Raji (cell line): ENCODE measurements around the gene IRAK2.

Experiments used
- POLR2A ChIP-seq: IDR thresholded peaks from 2 replicates; pipeline ENCODE4 v1.6.1; 2011; ENCODE audit warnings: low read depth, low read length, control low read depth; ENCODE audit not compliant: insufficient read depth

The IRAK2 gene

DNA sequence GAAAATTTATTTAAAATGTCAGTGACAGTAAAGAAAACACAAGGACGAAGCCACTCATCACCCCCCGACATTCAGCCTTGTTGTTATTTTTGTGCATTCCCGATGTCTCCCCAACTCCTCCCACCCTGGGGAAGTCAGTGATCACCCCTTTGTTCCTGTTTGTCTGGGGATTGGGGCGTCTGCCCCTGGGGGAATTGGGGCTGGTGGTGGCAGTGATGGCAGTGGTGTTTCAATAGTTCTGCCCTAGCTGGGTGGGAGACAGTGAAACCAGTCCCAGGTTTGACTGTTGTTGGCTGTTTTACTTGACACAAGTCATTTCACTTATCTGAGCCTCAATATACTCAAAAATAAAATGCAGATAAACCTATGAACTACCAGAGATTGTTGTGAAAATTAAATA is 33.5 kb downstream of the IRAK2 start:
- TF ChIP-seq POLR2A = no peak

DNA sequence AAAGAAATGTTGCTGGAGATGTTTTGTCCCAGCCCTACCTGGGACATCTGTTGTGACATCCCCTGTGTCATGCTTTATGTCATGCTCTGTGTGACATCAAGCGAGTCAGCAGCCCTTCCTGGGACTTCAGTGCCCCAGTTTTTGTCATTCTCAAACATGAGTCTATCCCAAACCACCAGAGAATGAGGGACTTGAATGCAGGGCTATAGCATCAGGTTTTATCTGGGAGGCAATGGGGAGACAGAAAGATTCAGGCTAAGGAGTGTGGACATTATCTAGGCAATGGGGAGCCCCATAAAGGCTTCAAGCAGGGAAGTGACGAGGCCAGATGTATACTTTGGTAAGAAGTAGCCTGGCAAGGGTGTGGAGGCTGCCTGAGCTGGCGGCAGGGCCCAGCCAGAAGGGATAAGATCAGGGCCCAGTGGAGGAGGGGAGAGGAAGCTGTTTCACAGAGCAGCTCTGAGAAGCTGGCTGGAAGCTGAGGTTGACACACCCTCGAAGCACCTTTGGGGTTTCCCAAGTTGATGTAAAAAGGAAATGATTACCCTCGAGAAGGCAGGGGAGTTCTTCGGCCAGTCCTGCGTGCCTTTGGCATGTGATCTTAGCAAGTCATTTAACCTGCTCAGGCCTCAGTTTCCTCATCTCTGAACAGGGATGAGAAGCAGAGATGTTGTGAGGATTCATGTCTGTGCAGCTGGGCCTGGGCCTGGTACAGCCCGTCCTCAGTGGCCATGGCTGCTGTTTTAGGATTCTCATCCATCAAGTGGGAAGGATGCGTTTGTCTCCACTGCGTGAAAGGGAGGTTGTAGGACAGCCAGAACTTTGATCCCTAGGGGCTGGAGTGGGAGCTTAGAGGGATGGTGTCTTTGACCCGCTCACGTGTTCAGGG is 34.3 kb downstream of the IRAK2 start:
- 0 out of 2 replicates have a peak, but pooled peaks have one; percentile 31 for TF ChIP-seq POLR2A

DNA sequence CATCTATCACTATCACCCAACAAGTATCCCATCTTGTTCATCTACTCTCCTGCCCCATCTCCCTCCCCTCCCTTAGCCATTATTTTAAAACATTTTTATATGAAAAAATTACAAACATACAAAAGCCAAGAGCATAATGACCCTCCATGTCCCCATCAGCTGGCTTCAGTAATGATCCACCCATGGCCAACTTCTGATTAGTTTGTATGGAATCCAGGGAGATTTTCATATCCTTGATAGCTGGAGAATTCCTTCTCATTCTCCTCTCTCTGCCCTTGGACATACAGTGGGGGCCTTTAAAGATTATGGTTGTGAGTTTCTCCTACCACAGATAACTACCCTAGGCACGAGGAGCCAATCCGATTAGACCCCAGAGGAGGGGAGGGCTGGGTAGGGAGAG is 40.2 kb downstream of the IRAK2 start:
- no peak for TF ChIP-seq POLR2A

DNA sequence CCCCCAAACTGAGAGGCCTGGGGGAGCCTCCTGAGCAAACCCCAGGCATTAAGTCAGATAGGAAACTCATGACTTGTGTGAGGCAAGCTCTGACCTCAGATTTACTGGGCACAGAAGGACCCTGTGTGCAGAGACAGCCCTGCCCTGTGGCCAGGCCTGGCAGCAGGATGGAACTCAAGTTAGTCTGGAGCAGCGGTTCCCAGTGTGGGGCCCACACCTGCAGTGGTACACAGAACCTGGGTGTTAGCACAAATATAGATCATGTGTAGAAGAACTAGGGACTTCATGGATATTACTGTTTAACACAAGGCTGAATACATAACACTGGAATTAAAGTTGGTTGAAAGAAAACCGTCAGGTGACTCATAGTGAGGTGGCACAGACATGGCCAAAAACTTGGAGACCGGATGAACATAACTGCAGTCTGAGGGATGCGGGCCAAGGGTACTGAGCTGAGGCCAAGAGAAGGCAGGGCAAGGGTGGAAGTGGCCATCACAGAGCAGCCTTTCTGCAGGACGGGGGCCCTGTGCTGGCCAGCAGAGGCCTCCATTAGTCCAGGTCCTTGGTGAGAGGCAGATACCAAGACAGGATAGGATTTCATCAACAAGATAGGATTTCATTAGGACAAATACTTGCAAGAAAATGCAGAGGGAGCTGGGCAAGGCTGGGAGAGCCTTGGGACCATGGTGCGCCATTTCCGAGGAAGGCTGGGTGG is 40.9 kb downstream of the IRAK2 start:
- TF ChIP-seq POLR2A = no peak

DNA sequence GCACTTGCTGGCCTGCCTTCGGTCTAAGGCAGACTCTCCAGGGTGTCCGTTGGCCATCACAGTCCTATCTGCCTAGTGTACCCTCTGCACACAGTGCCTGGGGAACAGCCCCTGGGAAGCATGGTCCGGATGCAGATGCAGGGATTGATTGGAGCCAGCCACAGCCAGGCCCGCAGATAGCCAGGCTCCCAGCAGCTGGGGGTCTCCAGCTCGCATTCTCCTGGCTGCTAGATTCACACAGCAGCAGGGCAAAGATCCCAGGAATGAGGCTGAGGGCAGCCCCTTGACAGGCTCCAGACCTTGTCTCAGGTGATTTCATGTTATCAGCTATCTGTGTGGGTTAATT is 41.4 kb downstream of the IRAK2 start:
- no peak for TF ChIP-seq POLR2A

DNA sequence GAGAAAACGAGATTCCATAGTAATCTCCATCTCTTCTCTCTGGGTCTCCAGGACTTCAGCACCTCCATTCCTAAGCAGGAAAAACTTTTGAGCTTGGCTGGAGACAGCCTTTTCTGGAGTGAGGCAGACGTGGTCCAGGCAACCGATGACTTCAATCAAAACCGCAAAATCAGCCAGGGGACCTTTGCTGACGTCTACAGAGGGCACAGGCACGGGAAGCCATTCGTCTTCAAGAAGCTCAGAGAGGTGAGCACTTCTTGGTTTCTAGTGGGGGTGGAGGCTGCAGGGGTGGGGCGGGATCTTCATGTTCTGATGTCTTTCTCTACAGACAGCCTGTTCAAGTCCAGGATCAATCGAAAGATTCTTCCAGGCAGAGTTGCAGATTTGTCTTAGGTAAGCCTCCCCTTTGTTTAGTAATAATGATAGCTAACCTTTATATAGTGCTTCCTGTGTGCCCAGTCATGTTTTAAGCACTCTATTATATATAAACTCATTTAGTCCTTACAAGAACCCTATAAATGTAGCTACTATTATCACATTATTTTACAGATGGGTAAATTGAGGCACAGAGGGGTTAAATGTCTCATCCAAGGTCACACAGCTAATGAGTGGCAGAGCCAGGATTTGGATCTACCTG is 48.6 kb downstream of the IRAK2 start:
- TF ChIP-seq POLR2A = no peak

DNA sequence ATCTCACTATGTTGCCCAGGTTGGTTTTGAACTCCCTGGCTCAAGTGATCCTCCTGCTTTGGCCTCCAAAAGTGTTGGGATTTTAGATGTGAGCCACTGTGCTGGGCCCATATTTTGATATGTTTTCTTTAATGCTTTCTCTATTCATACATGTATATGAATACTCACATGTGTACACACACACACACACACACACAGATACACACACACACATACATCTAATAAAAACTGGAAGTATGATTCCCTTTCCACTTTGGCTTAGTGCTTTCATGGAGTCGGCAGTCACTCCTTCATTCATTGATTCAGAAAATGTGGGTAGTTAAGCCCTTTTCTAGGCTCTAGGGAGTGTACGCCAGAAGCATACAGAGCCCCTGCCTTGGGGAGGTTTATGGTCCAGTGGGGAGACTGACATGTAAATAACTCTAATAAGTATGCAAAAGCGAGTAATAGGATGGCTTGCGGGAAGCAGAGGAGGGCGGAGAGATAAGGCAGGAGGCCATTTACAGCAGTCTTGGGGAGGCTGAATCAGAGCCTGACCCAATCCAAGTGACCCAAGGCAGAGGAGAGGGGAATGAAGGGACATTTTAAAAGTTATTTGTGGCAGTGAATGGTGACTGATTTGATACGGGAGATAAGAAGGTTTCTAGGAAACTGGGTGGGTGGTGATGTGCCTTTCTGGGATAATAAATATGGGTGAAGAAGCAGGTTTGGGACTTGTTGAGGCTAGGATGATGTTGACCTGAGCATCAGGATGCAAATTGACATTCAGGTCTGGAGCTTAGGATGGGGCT is 51.1 kb downstream of the IRAK2 start:
- no peak for TF ChIP-seq POLR2A

DNA sequence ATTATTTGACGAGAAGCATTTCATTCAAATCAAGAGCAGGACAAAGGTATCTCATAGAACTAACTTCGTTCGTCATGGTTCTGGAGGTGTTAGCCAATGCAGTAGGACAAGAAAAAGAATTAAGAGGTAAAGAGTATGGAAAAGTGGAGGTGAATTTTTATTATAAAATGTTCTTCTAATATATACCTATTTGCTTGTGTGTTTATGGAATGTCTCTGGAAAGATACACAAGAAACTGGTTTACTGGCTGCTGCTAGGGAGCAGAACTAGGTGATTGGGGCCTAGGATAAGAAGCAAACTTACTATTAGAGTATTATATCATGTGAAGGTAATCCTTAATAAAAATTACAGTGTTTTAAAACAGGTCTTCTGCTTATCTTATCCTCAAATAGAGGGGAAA is 52.6 kb downstream of the IRAK2 start:
- TF ChIP-seq POLR2A = no peak

DNA sequence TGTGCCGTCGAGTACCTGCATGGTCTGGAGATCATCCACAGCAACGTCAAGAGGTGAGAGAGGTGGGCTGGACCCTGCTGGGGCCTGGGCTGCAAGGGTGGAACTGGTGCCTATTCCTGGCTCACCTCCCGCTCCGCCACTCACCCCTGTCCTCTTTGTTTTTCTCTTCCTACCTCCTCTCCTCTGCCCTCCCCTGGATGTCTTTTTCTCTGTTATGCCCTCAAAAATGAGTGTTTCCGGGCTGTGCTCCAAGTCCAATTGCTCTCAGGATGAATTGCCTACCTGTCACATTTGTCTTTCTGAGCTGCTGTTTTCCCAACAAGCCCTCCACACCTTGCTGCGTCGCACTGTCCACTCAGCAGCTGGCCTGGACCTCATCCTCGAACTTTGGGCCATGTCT is 55.0 kb downstream of the IRAK2 start:
- TF ChIP-seq POLR2A = no peak

DNA sequence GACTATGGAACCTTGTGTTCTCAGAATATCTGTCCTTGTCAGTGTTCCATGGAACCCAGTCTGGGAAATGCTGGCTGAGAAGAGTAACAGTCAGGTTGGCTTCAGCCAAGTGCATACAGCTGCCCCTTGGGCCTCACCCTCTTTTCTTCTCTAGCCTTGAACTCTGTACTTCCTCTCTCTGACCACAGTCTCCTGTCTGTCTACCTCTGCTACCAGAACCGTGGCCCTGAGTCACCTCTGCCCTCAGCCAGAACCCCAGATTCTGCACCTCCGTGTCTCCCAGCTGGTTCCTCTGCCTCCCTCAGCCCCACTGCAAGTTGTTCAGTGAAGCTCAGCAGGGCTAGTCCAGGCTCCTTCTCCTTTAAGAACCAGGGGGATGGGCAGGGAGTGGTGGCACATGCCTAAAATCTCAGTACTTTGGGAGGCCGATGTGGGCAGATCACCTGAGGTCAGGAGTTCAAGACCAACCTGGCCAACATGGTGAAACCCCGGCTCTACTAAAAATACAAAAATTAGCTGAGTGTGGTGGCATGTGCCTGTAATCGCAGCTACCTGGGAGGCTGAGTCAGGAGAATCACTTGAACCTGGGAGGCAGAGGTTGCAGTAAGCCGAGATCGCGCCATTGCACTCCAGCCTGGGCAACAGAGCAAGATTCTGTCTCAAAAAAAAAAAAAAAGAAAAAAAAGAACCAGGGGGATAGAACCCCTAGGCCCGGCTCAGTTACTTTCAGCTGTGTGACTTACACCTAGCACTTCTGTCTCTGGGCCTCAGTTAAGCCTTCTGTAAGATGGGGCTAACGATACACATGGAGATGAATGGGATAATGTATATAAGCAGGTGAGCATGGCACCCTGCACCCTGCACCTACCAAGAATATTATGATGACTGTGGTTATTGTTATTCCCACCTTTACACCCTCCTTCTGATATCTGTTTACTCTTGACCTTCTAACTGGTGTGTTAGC is 59.2 kb downstream of the IRAK2 start:
- TF ChIP-seq POLR2A = no peak

DNA sequence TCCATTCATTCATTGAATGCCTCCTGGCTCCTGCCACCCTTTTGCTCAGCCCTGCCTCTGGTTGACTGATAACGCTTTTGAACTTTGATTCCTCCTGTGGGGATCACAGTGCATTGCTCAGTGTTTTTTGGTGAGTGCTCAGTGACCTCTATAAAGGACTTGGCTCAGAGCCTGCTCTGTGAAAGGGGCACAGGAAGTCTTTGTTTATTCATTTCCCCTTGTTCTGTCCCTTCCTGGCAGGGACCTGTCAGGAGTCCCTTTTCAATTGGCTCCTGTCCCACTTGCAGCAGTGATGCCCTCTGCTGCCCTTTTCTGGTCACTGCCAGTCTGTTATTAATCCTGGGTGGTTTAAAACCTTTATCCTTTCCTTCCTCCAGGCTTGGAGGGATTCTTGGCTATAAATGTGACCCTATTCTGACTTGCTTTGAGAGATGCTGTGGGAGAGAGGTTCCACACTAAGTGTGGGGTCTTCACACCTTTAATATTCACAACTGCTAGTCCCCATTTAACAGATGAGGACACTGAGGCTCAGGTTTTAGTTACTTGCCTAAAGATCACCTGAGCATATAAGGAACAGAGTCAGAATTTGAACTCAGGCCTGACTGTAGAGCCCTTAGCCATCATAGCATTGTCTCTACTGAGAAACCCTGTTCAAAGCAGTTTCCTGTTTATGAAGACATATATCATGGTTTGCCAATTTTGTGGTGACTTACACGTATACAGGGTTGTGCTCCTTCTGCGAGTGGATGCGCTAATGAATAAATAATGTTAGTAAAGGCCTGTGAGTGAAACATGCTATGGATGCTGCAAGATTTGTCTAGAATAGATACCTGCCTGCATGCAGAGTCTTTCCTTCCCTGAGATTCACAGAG is 60.3 kb downstream of the IRAK2 start:
- no peak for TF ChIP-seq POLR2A

DNA sequence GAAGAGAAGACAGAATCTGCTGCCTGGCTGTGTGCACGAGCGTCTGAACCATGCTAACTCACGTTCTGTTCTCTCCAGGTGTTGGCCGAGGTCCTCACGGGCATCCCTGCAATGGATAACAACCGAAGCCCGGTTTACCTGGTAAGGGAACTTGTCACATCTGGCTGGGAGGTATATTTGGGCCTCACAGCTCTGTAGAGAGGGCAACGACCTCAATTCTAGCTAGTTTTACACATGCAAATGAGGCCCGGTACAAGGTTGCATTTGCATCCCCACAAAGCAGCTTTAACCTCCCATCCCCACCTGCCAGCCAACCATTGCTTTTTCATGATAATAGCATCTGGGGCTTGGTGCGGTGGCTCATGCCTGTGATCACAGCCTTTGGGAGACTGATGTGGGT is 61.6 kb downstream of the IRAK2 start:
- TF ChIP-seq POLR2A = peak; percentile 52
